Vagina (tissue), 2 donors: ENCODE data around the gene KIF3C. TPM values are rescaled to one million over a fixed set of nuclear protein-coding genes. Genes with fewer than 3 reads are reported as not detected.
"Not testable (repeated sequence)": the region's sequence is repeated elsewhere in the genome, so short reads cannot be mapped to it uniquely, and the experiment has no call there.

Experiments used
- DNase-seq, 2 donors: peaks; one replicate each; pipeline ENCODE4 v3.0.0-alpha.2; 2017; ENCODE audit errors: extremely low spot score in 2 of 2
- H3K27ac ChIP-seq: fragments of 200-600 bp; sonication (generic); one replicate; pipeline ENCODE4 v1.5.1; 2019
- H3K27me3 ChIP-seq: fragments of 200-600 bp; sonication (generic); one replicate; pipeline ENCODE4 v1.5.1; 2019
- H3K36me3 ChIP-seq, 2 donors: fragments of 200-600 bp; sonication (generic); one replicate each; pipeline ENCODE4 v1.5.1; 2017 to 2019
- H3K4me1 ChIP-seq: fragments of 200-600 bp; sonication (generic); one replicate; pipeline ENCODE4 v1.5.1; 2019
- H3K4me3 ChIP-seq, 2 donors: fragments of 200-600 bp; sonication (generic); 1 replicate in 1 of 2; 2 replicates in 1 of 2; pipeline ENCODE4 v1.5.1; 2016 to 2019
- H3K9me3 ChIP-seq: fragments of 200-600 bp; sonication (generic); one replicate; pipeline ENCODE4 v1.5.1; 2019
- CTCF ChIP-seq, 3 experiments: fragments of 450-650 bp in 2 of 3; fragments of 200-600 bp in 1 of 3; sonication (generic) in 1 of 3; IDR thresholded peaks; one replicate each; pipeline ENCODE4 v1.5.1; 2017 to 2019; ENCODE audit warnings: antibody characterized with exemption in 3 of 3, mild to moderate bottlenecking in 2 of 3, moderate library complexity in 2 of 3
- POLR2A ChIP-seq, 2 donors: fragments of 450-650 bp; IDR thresholded peaks; one replicate each; pipeline ENCODE4 v1.6.1; 2017; ENCODE audit warnings: antibody characterized with exemption in 2 of 2, mild to moderate bottlenecking in 2 of 2, moderate library complexity in 2 of 2
- POLR2AphosphoS5 ChIP-seq, 2 donors: sonication (generic); formaldehyde crosslinking; IDR thresholded peaks; one replicate each; pipeline ENCODE4 v1.9.0; 2017; ENCODE audit warnings: antibody characterized with exemption in 2 of 2, mild to moderate bottlenecking in 2 of 2, low read depth in 1 of 2; ENCODE audit not compliant: insufficient read depth in 1 of 2
- intact Hi-C: fragments of 100-400 bp; cut with DNase I; formaldehyde crosslinking; loops from one replicate; pipeline ENCODE4 v1.15.1; 2023
- total RNA-seq: library from RNA; depleted of rRNA; stranded (reverse); fragments of >200 nt; gene quantifications from one replicate; pipeline ENCODE4 v1.2.3, GENCODE V29; 2016

KIF3C gene
- total RNA-seq, 1 donor from 2014 or later = 9.3 TPM

GRCh38 chr2:26018184-26019055 is 36.1 kb upstream of the KIF3C start:
- intact Hi-C loops = no loop called here
- TF ChIP-seq POLR2A (IDR thresholded peaks at IDR 0.05) = no peak
- TF ChIP-seq POLR2AphosphoS5 (IDR thresholded peaks at IDR 0.05; ENCODE audit: insufficient read depth in 1 of 2, low read depth in 1 of 2) = peak; percentile 50 to 69
- TF ChIP-seq CTCF (IDR thresholded peaks at IDR 0.05) = no peak
- Histone ChIP-seq H3K36me3 (no peaks in the 10 kb centered on the region), H3K27ac (peak overlapping the region; percentile 67), H3K4me1 (peaks cover 16% of the 10 kb centered on the region), H3K9me3 (no peaks in the 10 kb centered on the region), H3K4me3 (no peak overlapping the region), H3K27me3 (no peaks in the 10 kb centered on the region)
- no peak for DNase-seq

GRCh38 chr2:26017464-26018183 is 35.3 kb upstream of the KIF3C start:
- Histone ChIP-seq H3K27ac (peak overlapping the region; percentile 67), H3K27me3 (no peaks in the 10 kb centered on the region), H3K9me3 (no peaks in the 10 kb centered on the region), H3K4me3 (no peak overlapping the region), H3K36me3 (no peaks in the 10 kb centered on the region), H3K4me1 (peaks cover 20% of the 10 kb centered on the region)
- intact Hi-C loops = no loop called here
- no peak for TF ChIP-seq POLR2AphosphoS5 (IDR thresholded peaks at IDR 0.05; ENCODE audit: insufficient read depth in 1 of 2, low read depth in 1 of 2)
- TF ChIP-seq CTCF (IDR thresholded peaks at IDR 0.05) = no peak
- TF ChIP-seq POLR2A (IDR thresholded peaks at IDR 0.05) = no peak
- DNase-seq = no peak

GRCh38 chr2:26016706-26017045 is 34.4 kb upstream of the KIF3C start:
- H3K9me3 ChIP-seq, H3K27me3 ChIP-seq, intact Hi-C loops, H3K36me3 ChIP-seq, H3K4me3 ChIP-seq, DNase-seq: not testable (repeated sequence)
- Histone ChIP-seq H3K27ac (peak overlapping the region; percentile 25), H3K4me1 (peaks cover 29% of the 10 kb centered on the region)

- Histone ChIP-seq H3K27me3 (no peaks in the 10 kb centered on the region), H3K4me1 (peaks cover 34% of the 10 kb centered on the region), H3K4me3 (no peak overlapping the region), H3K36me3 (no peaks in the 10 kb centered on the region), H3K27ac (peak overlapping the region; percentile 25), H3K9me3 (no peaks in the 10 kb centered on the region)
- intact Hi-C loops = no loop called here
- TF ChIP-seq CTCF (IDR thresholded peaks at IDR 0.05) (no peak), POLR2AphosphoS5 (IDR thresholded peaks at IDR 0.05; ENCODE audit: insufficient read depth in 1 of 2, low read depth in 1 of 2) (no peak), POLR2A (IDR thresholded peaks at IDR 0.05) (no peak)
- no peak for DNase-seq
Measured at GRCh38 chr2:26016012-26016705, 33.9 kb upstream of the KIF3C start.

GRCh38 chr2:26013668-26014067 is 31.4 kb upstream of the KIF3C start:
- H3K4me3 ChIP-seq = no peak overlapping the region
- no peak overlapping the region for H3K27ac ChIP-seq
- H3K4me1 ChIP-seq = peaks cover 29% of the 10 kb centered on the region
- no peaks in the 10 kb centered on the region for H3K36me3 ChIP-seq
- H3K9me3 ChIP-seq = no peaks in the 10 kb centered on the region
- TF ChIP-seq CTCF (IDR thresholded peaks at IDR 0.05) (no peak), POLR2AphosphoS5 (IDR thresholded peaks at IDR 0.05; ENCODE audit: insufficient read depth in 1 of 2, low read depth in 1 of 2) (peak in 1 of 2 donors; percentile 67), POLR2A (IDR thresholded peaks at IDR 0.05) (no peak)
- no peak for DNase-seq
- intact Hi-C loops = no loop called here
- no peaks in the 10 kb centered on the region for H3K27me3 ChIP-seq
